ENCODE results near the gene HERC5. TPM values are rescaled to one million over a fixed set of nuclear protein-coding genes. Genes with fewer than 3 reads are reported as not detected.

Gene HERC5
- total RNA-seq, 3 donors from 2014 or later (not counting 1 experiment from before 2014, with no cell fraction given) = 11.0 to 19.4 (median 17.9) TPM

GRCh38 chr4:88511236-88511635 is 54.3 kb downstream of the HERC5 start:
- no peak overlapping the region for H3K4me3 ChIP-seq (ENCODE audit: low read length)
- H3K27ac ChIP-seq (ENCODE audit: low read length) = no peak overlapping the region
- ATAC-seq (no peak), DNase-seq (no peak)
- no CpG with 5 or more reads among the region's 3 CpGs for WGBS (ENCODE audit: insufficient coverage)
- intact Hi-C loops (cut with micrococcal nuclease) = loop anchor here (10.0 kb wide), 1 partner anchor 136 kb away; the partner anchor contains the start of gene HERC6
- H3K9me3 Mint-ChIP-seq = no peaks in the 10 kb centered on the region
- H3K4me3 Mint-ChIP-seq = no peak overlapping the region
- H3K27me3 Mint-ChIP-seq (ENCODE audit: low read depth in 2 of 2) = peaks cover 0 to 4% of the 10 kb centered on the region in 2 donors
- H3K4me1 ChIP-seq (ENCODE audit: control insufficient read depth, insufficient read depth, low read length) = no peaks in the 10 kb centered on the region
- no peaks in the 10 kb centered on the region for H3K4me1 Mint-ChIP-seq
- no peak for TF ChIP-seq CTCF (IDR thresholded peaks at IDR 0.05)
- H3K27ac Mint-ChIP-seq = no peak overlapping the region
- H3K9me3 ChIP-seq (ENCODE audit: control insufficient read depth, insufficient read depth, low read length) = no peaks in the 10 kb centered on the region
- H3K27me3 ChIP-seq (ENCODE audit: control insufficient read depth, insufficient read depth, low read length) = no peaks in the 10 kb centered on the region
- H3K36me3 ChIP-seq (ENCODE audit: control insufficient read depth, insufficient read depth, low read length) = peaks cover under 1% of the 10 kb centered on the region
- no peaks in the 10 kb centered on the region for H3K36me3 Mint-ChIP-seq

GRCh38 chr4:88514557-88515511 is 57.9 kb downstream of the HERC5 start:
- no peak for ATAC-seq
- Histone ChIP-seq H3K36me3 (ENCODE audit: control insufficient read depth, insufficient read depth, low read length) (no peaks in the 10 kb centered on the region), H3K4me3 (ENCODE audit: low read length) (no peak overlapping the region), H3K9me3 (ENCODE audit: control insufficient read depth, insufficient read depth, low read length) (no peaks in the 10 kb centered on the region), H3K27ac (ENCODE audit: low read length) (no peak overlapping the region), H3K4me1 (ENCODE audit: control insufficient read depth, insufficient read depth, low read length) (no peaks in the 10 kb centered on the region), H3K27me3 (ENCODE audit: control insufficient read depth, insufficient read depth, low read length) (no peaks in the 10 kb centered on the region)
- intact Hi-C loops (cut with micrococcal nuclease) = loop anchor here (1.0 to 10.0 kb wide), 3 partner anchors 140 to 482 kb away; partner anchors contain the start of gene HERC6
- no peak for DNase-seq
- Mint-ChIP-seq H3K27me3 (ENCODE audit: low read depth in 2 of 2) (peaks cover 0 to 4% of the 10 kb centered on the region in 2 donors), H3K9me3 (no peaks in the 10 kb centered on the region), H3K27ac (no peak overlapping the region), H3K4me1 (no peaks in the 10 kb centered on the region), H3K4me3 (no peak overlapping the region), H3K36me3 (no peaks in the 10 kb centered on the region)
- 86% methylated on average over 7 of the region's 8 CpGs for WGBS (ENCODE audit: insufficient coverage)
- no peak for TF ChIP-seq CTCF (IDR thresholded peaks at IDR 0.05)

GRCh38 chr4:88516746-88517145 is 59.8 kb downstream of the HERC5 start:
- Histone ChIP-seq H3K36me3 (ENCODE audit: control insufficient read depth, insufficient read depth, low read length) (peaks cover 5% of the 10 kb centered on the region), H3K4me3 (ENCODE audit: low read length) (no peak overlapping the region), H3K9me3 (ENCODE audit: control insufficient read depth, insufficient read depth, low read length) (no peaks in the 10 kb centered on the region), H3K4me1 (ENCODE audit: control insufficient read depth, insufficient read depth, low read length) (no peaks in the 10 kb centered on the region), H3K27ac (ENCODE audit: low read length) (no peak overlapping the region), H3K27me3 (ENCODE audit: control insufficient read depth, insufficient read depth, low read length) (no peaks in the 10 kb centered on the region)
- Mint-ChIP-seq H3K9me3 (no peaks in the 10 kb centered on the region), H3K4me3 (no peak overlapping the region), H3K36me3 (no peaks in the 10 kb centered on the region), H3K4me1 (peaks cover 6 to 8% of the 10 kb centered on the region in 2 donors), H3K27me3 (ENCODE audit: low read depth in 2 of 2) (peaks cover 0 to 4% of the 10 kb centered on the region in 2 donors), H3K27ac (no peak overlapping the region)
- TF ChIP-seq CTCF (IDR thresholded peaks at IDR 0.05) = no peak
- no peak for ATAC-seq
- intact Hi-C loops (cut with micrococcal nuclease) = loop anchor here (10.0 kb wide), 1 partner anchor 142 kb away; the partner anchor contains the start of gene HERC6
- 94% methylated on average over 3 of the region's 3 CpGs for WGBS (ENCODE audit: insufficient coverage)
- DNase-seq = no peak
